Measurements from ENCODE around the gene ZDHHC5. TPM values are rescaled to one million over a fixed set of nuclear protein-coding genes. Genes with fewer than 3 reads are reported as not detected.

The ZDHHC5 gene
- total and polyA plus RNA-seq, 2 donors from 2014 or later, result 28.3 to 90.2 TPM

- H3K9ac ChIP-seq (ENCODE audit: low read length in 3 of 3), result no peak overlapping the region
- FAIRE-seq (no peak), DNase-seq (no peak)
- H3K36me3 ChIP-seq (ENCODE audit: control insufficient read depth in 2 of 3, insufficient read depth in 3 of 3, low read length in 3 of 3), result peaks cover 6 to 19% (median 16%) of the 10 kb centered on the region in 3 donors
- no peak overlapping the region for H3K4me3 ChIP-seq (ENCODE audit: low read length in 3 of 3)
- H3K9me3 ChIP-seq (ENCODE audit: control insufficient read depth in 2 of 3, insufficient read depth in 1 of 3, low read length in 3 of 3), result no peaks in the 10 kb centered on the region
- H3K27ac ChIP-seq (ENCODE audit: low read depth in 2 of 2, low read length in 2 of 2), result peak overlapping the region in 1 of 2 donors; percentile 48
- H3K27me3 ChIP-seq (ENCODE audit: control insufficient read depth, insufficient read depth, low read length), result no peaks in the 10 kb centered on the region
- H3K4me1 ChIP-seq (ENCODE audit: control insufficient read depth in 2 of 3, insufficient read depth in 2 of 3, low read depth in 1 of 3, low read length in 3 of 3), result peaks cover 0 to 11% (median 3%) of the 10 kb centered on the region in 3 donors
- intact Hi-C loops (cut with DNase I), result no loop called here
- TF ChIP-seq CTCF (IDR thresholded peaks at IDR 0.05; ENCODE audit: borderline replicate concordance, extremely low read depth, insufficient read depth), result no peak
Observed at GRCh38 chr11:57675176-57675941, 7.4 kb downstream of the ZDHHC5 start.

DNA sequence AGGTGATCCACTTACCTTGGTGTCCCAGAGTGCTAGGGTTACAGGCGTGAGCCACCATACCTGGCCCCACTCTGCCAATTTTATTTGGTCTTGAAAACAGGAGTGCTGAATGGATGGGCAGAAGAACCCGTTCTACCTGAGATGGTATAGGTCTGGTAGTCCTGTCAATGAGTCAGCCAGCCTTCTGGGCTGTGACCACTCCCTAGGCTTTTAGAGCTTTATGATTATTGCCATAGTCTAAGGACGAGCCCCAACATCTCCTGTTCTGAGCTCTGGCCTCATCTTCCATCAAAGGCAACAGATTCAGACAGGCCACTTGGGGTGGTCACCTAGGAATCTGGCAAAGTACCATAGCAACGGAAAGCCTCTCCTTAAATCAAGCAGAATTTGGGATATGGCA is 11.5 kb downstream of the ZDHHC5 start:
- intact Hi-C loops (cut with DNase I), result no loop called here
- Histone ChIP-seq H3K27me3 (ENCODE audit: control insufficient read depth, insufficient read depth, low read length) (no peaks in the 10 kb centered on the region), H3K27ac (ENCODE audit: low read depth in 2 of 2, low read length in 2 of 2) (no peak overlapping the region), H3K9me3 (ENCODE audit: control insufficient read depth in 2 of 3, insufficient read depth in 1 of 3, low read length in 3 of 3) (no peaks in the 10 kb centered on the region), H3K4me3 (ENCODE audit: low read length in 3 of 3) (no peak overlapping the region), H3K4me1 (ENCODE audit: control insufficient read depth in 2 of 3, insufficient read depth in 2 of 3, low read depth in 1 of 3, low read length in 3 of 3) (peaks cover 0 to 9% (median 3%) of the 10 kb centered on the region in 3 donors), H3K9ac (ENCODE audit: low read length in 3 of 3) (no peak overlapping the region), H3K36me3 (ENCODE audit: control insufficient read depth in 2 of 3, insufficient read depth in 3 of 3, low read length in 3 of 3) (peaks cover 2 to 26% (median 23%) of the 10 kb centered on the region in 3 donors)
- TF ChIP-seq CTCF (IDR thresholded peaks at IDR 0.05; ENCODE audit: borderline replicate concordance, extremely low read depth, insufficient read depth), result no peak
- FAIRE-seq, result no peak
- no peak for DNase-seq

- TF ChIP-seq CTCF (IDR thresholded peaks at IDR 0.05; ENCODE audit: borderline replicate concordance, extremely low read depth, insufficient read depth), result no peak
- FAIRE-seq, result no peak
- H3K27me3 ChIP-seq (ENCODE audit: control insufficient read depth, insufficient read depth, low read length), result no peaks in the 10 kb centered on the region
- no peak overlapping the region for H3K9ac ChIP-seq (ENCODE audit: low read length in 3 of 3)
- peaks cover 2 to 32% (median 24%) of the 10 kb centered on the region in 3 donors for H3K36me3 ChIP-seq (ENCODE audit: control insufficient read depth in 2 of 3, insufficient read depth in 3 of 3, low read length in 3 of 3)
- H3K4me1 ChIP-seq (ENCODE audit: control insufficient read depth in 2 of 3, insufficient read depth in 2 of 3, low read depth in 1 of 3, low read length in 3 of 3), result peaks cover 0 to 6% (median 0%) of the 10 kb centered on the region in 3 donors
- no peaks in the 10 kb centered on the region for H3K9me3 ChIP-seq (ENCODE audit: control insufficient read depth in 2 of 3, insufficient read depth in 1 of 3, low read length in 3 of 3)
- peak in 1 of 5 donors; percentile 34 for DNase-seq
- intact Hi-C loops (cut with DNase I), result no loop called here
- no peak overlapping the region for H3K4me3 ChIP-seq (ENCODE audit: low read length in 3 of 3)
- no peak overlapping the region for H3K27ac ChIP-seq (ENCODE audit: low read depth in 2 of 2, low read length in 2 of 2)
Observed at GRCh38 chr11:57680552-57680874, 12.6 kb downstream of the ZDHHC5 start.

All from kidney (tissue), 14 donors.